Endodermal cell (in vitro differentiated cells): ENCODE measurements around the gene PDX1. TPM values are rescaled to one million over a fixed set of nuclear protein-coding genes. Genes with fewer than 3 reads are reported as not detected.

Source experiments
- DNase-seq: peaks from one replicate; pipeline ENCODE4 v3.0.0-alpha.2; 2017
- H3K27ac ChIP-seq: 2 replicates; pipeline ENCODE4 v1.5.1; 2013; ENCODE audit warnings: mild to moderate bottlenecking, low read depth, low read length, moderate library complexity
- H3K27me3 ChIP-seq: 2 replicates; pipeline ENCODE4 v1.6.1; 2013; ENCODE audit warnings: mild to moderate bottlenecking, low read length, moderate library complexity; ENCODE audit not compliant: insufficient read depth, control insufficient read depth, poor library complexity, severe bottlenecking
- H3K36me3 ChIP-seq: 2 replicates; pipeline ENCODE4 v1.7.0; 2013; ENCODE audit warnings: mild to moderate bottlenecking, low read length, moderate library complexity; ENCODE audit not compliant: control insufficient read depth, insufficient read depth
- H3K4me1 ChIP-seq: one replicate; pipeline ENCODE4 v1.7.0; 2013; ENCODE audit warnings: low read length; ENCODE audit not compliant: control insufficient read depth, insufficient read depth
- H3K4me3 ChIP-seq: 2 replicates; pipeline ENCODE4 v1.5.1; 2013; ENCODE audit warnings: mild to moderate bottlenecking, low read length, moderate library complexity
- H3K9ac ChIP-seq: 2 replicates; pipeline ENCODE4 v1.6.1; 2013; ENCODE audit warnings: mild to moderate bottlenecking, low read length, moderate library complexity; ENCODE audit not compliant: poor library complexity, severe bottlenecking; ENCODE audit errors: extremely low read depth
- H3K9me3 ChIP-seq: 2 replicates; pipeline ENCODE4 v1.6.1; 2013; ENCODE audit warnings: mild to moderate bottlenecking, low read length, moderate library complexity; ENCODE audit not compliant: control insufficient read depth
- H3K27ac Mint-ChIP-seq: 2 replicates; pipeline ENCODE4 v1.8.0; 2020; ENCODE audit warnings: mixed read lengths
- H3K27me3 Mint-ChIP-seq: 2 replicates; pipeline ENCODE4 v1.8.0; 2021; ENCODE audit warnings: mild to moderate bottlenecking, mixed read lengths; ENCODE audit not compliant: insufficient read depth
- H3K36me3 Mint-ChIP-seq: 2 replicates; pipeline ENCODE4 v1.8.0; 2020; ENCODE audit warnings: low read depth, mixed read lengths
- H3K4me1 Mint-ChIP-seq: 2 replicates; pipeline ENCODE4 v1.8.0; 2020; ENCODE audit warnings: mixed read lengths
- H3K4me3 Mint-ChIP-seq: 2 replicates; pipeline ENCODE4 v1.8.0; 2020; ENCODE audit warnings: mild to moderate bottlenecking, moderate library complexity, mixed read lengths
- H3K9me3 Mint-ChIP-seq: 2 replicates; pipeline ENCODE4 v1.8.0; 2020; ENCODE audit warnings: mild to moderate bottlenecking, mixed read lengths
- CTCF ChIP-seq: fragments of 200-600 bp; sonication (generic); conservative IDR thresholded peaks from 2 replicates; pipeline ENCODE4 v1.5.0; 2021; ENCODE audit warnings: antibody characterized with exemption, mild to moderate bottlenecking
- WGBS, 2 experiments: methylation state at CpG; one replicate each; pipeline versions ENCODE4 v1.1.5 to v1.1.7; 2013; ENCODE audit warnings: missing lambda C conversion rate in 2 of 2, mixed read lengths in 1 of 2; ENCODE audit not compliant: insufficient coverage in 1 of 2, insufficient read length in 1 of 2; 5-methylcytosine and 5-hydroxymethylcytosine counted together
- total RNA-seq, 2 donors: library from RNA; stranded (reverse); fragmentation: NEBNext Ultra II Directional in 1 of 2; extraction: Animal tissue kit (Norgen Biotek cat#: 25700) in 1 of 2; gene quantifications; 2 replicates in 1 of 2; 3 replicates in 1 of 2; pipeline ENCODE4 v1.2.1, GENCODE V29; 2021

The PDX1 gene
- total RNA-seq, 2 donors from 2014 or later = not detected

GRCh38 chr13:27966641-27967202, 46.9 kb downstream of the PDX1 start:
- H3K36me3 Mint-ChIP-seq = no peaks in the 10 kb centered on the region
- Histone ChIP-seq H3K27me3 (peaks cover 100% of the 10 kb centered on the region), H3K27ac (no peak overlapping the region), H3K4me1 (peaks cover 15% of the 10 kb centered on the region), H3K4me3 (no peak overlapping the region), H3K36me3 (no peaks in the 10 kb centered on the region), H3K9ac (no peak overlapping the region), H3K9me3 (no peaks in the 10 kb centered on the region)
- no peak for TF ChIP-seq CTCF
- H3K4me1 Mint-ChIP-seq = peaks cover 37% of the 10 kb centered on the region
- H3K27me3 Mint-ChIP-seq = peaks cover 100% of the 10 kb centered on the region
- peak overlapping the region; percentile 37 for H3K4me3 Mint-ChIP-seq
- H3K27ac Mint-ChIP-seq = no peak overlapping the region
- H3K9me3 Mint-ChIP-seq = no peaks in the 10 kb centered on the region
- DNase-seq = peak; percentile 90
- 0 to 1% methylated on average over 3 to 38 of the region's 38 CpGs for WGBS, 2 experiments

GRCh38 chr13:27967203-27967735, 47.5 kb downstream of the PDX1 start:
- no peaks in the 10 kb centered on the region for H3K36me3 ChIP-seq
- Mint-ChIP-seq H3K27me3 (peaks cover 100% of the 10 kb centered on the region), H3K4me3 (peak overlapping the region; percentile 37), H3K27ac (no peak overlapping the region), H3K36me3 (no peaks in the 10 kb centered on the region), H3K9me3 (no peaks in the 10 kb centered on the region), H3K4me1 (peaks cover 33% of the 10 kb centered on the region)
- H3K9me3 ChIP-seq = no peaks in the 10 kb centered on the region
- peaks cover 100% of the 10 kb centered on the region for H3K27me3 ChIP-seq
- peaks cover 15% of the 10 kb centered on the region for H3K4me1 ChIP-seq
- H3K4me3 ChIP-seq = no peak overlapping the region
- no peak overlapping the region for H3K27ac ChIP-seq
- H3K9ac ChIP-seq = no peak overlapping the region
- WGBS, 2 experiments = 0 to 4% methylated on average over 8 to 18 of the region's 18 CpGs
- no peak for TF ChIP-seq CTCF
- DNase-seq = no peak

- Mint-ChIP-seq H3K4me1 (peaks cover 29% of the 10 kb centered on the region), H3K36me3 (no peaks in the 10 kb centered on the region), H3K27ac (no peak overlapping the region), H3K9me3 (no peaks in the 10 kb centered on the region), H3K4me3 (peak overlapping the region; percentile 37), H3K27me3 (peaks cover 100% of the 10 kb centered on the region)
- Histone ChIP-seq H3K27me3 (peaks cover 100% of the 10 kb centered on the region), H3K4me1 (peaks cover 15% of the 10 kb centered on the region), H3K9me3 (no peaks in the 10 kb centered on the region), H3K27ac (no peak overlapping the region), H3K9ac (no peak overlapping the region), H3K36me3 (no peaks in the 10 kb centered on the region), H3K4me3 (no peak overlapping the region)
- peak; percentile 63 for DNase-seq
- WGBS, 2 experiments = 0 to 4% methylated on average over 3 to 33 of the region's 33 CpGs
- TF ChIP-seq CTCF = no peak
These were observed 48.0 kb downstream of the PDX1 start for GRCh38 chr13:27967736-27968315.
